HEK293T (cell line): ENCODE data around the gene IL12RB2.

Source experiments
- BHLHE40 ChIP-seq: fragments of 450-650 bp; IDR thresholded peaks from 2 replicates; pipeline ENCODE4 v1.6.1; 2016; ENCODE audit warnings: mild to moderate bottlenecking, moderate library complexity, borderline replicate concordance
- FOXA1 ChIP-seq: fragments of 450-650 bp; IDR thresholded peaks from 2 replicates; pipeline ENCODE4 v1.6.1; 2016; ENCODE audit warnings: mild to moderate bottlenecking
- FOXM1 ChIP-seq: fragments of 450-650 bp; IDR thresholded peaks from 2 replicates; pipeline ENCODE4 v1.6.1; 2017; ENCODE audit warnings: mild to moderate bottlenecking, borderline replicate concordance
- L3MBTL2 ChIP-seq: fragments of 450-650 bp; conservative IDR thresholded peaks from 2 replicates; pipeline ENCODE4 v1.6.1; 2016; ENCODE audit warnings: mild to moderate bottlenecking
- NFRKB ChIP-seq: fragments of 450-650 bp; IDR thresholded peaks from 2 replicates; pipeline ENCODE4 v1.6.1; 2016; ENCODE audit warnings: mild to moderate bottlenecking, moderate library complexity

- TF ChIP-seq FOXM1 = no peak
- TF ChIP-seq L3MBTL2 = no peak
- TF ChIP-seq BHLHE40 = no peak
- no peak for TF ChIP-seq NFRKB
- no peak for TF ChIP-seq FOXA1
Measured at GRCh38 chr1:67262735-67263134, 44.9 kb upstream of the IL12RB2 start.
